BJ (cell line): ENCODE data around the gene TXNRD3. TPM values are rescaled to one million over a fixed set of nuclear protein-coding genes. Genes with fewer than 3 reads are reported as not detected.

Experiments
- polyA plus RNA-seq: library from polyadenylated mRNA; depleted of rRNA; stranded (reverse); fragments of >200 nt; gene quantifications from 2 replicates; pipeline ENCODE4 v1.2.3, GENCODE V29; 2011; rRNA removed
- small RNA-seq: library from RNA; depleted of rRNA; stranded (forward); fragments of <200 nt; gene quantifications from one replicate; pipeline ENCODE3, GENCODE V24; 2012; ENCODE audit warnings: low replicate concordance, low read depth; ENCODE audit not compliant: insufficient read length

The TXNRD3 gene
- polyA plus RNA-seq, 1 experiment = 4.4 TPM

Small RNA genes within 50 kb of the gene (small RNA-seq; reads per million reads assigned to genes)
- not detected for gene RNA5SP138

Other genes starting within 250 kb of the TXNRD3 start
- gene ZXDC, start 179.2 kb downstream of the TXNRD3 start, polyA plus RNA-seq = 11.9 and 15.8 TPM in 2 replicates
- gene UROC1, start 137.4 kb downstream of the TXNRD3 start, polyA plus RNA-seq = not detected in 2 replicates
- gene CHST13, start 131.0 kb downstream of the TXNRD3 start, polyA plus RNA-seq = not detected in 2 replicates
- gene C3orf22, start 96.2 kb downstream of the TXNRD3 start, polyA plus RNA-seq = not detected in 2 replicates
- gene CHCHD6, start 49.1 kb upstream of the TXNRD3 start, polyA plus RNA-seq = 13.4 and 23.7 TPM in 2 replicates